Prostate gland (tissue), 2 donors: Measurements from ENCODE around the gene COLEC11. TPM values are rescaled to one million over a fixed set of nuclear protein-coding genes. Genes with fewer than 3 reads are reported as not detected.
"Not testable (repeated sequence)": the region's sequence is repeated elsewhere in the genome, so short reads cannot be mapped to it uniquely, and the experiment has no call there.

ENCODE experiments used
- DNase-seq: peaks from one replicate; pipeline ENCODE4 v3.0.0-alpha.2; 2019; ENCODE audit warnings: low spot score
- H3K27ac ChIP-seq, 2 donors: fragments of 200-600 bp; sonication (generic); 2 replicates each; pipeline ENCODE4 v1.5.1; 2017 to 2019
- H3K27me3 ChIP-seq: fragments of 200-600 bp; sonication (generic); replicated peaks from 2 replicates; pipeline ENCODE4 v1.5.1; 2019; ENCODE audit not compliant: insufficient read depth
- H3K36me3 ChIP-seq, 2 donors: fragments of 200-600 bp; sonication (generic); 1 replicate in 1 of 2; 2 replicates in 1 of 2; pipeline versions ENCODE4 v1.5.1 to v1.8.1; 2017 to 2019
- H3K4me1 ChIP-seq: fragments of 200-600 bp; sonication (generic); replicated peaks from 2 replicates; pipeline ENCODE4 v1.5.1; 2019
- H3K4me3 ChIP-seq, 2 donors: fragments of 200-600 bp; sonication (generic); 2 replicates each; pipeline ENCODE4 v1.5.1; 2017 to 2019
- H3K9me3 ChIP-seq: fragments of 200-600 bp; sonication (generic); 2 replicates; pipeline ENCODE4 v1.5.1; 2017
- POLR2A ChIP-seq: fragments of 450-650 bp; IDR thresholded peaks from one replicate; pipeline ENCODE4 v1.6.1; 2016; ENCODE audit warnings: antibody characterized with exemption, mild to moderate bottlenecking
- POLR2AphosphoS5 ChIP-seq: sonication (generic); formaldehyde crosslinking; IDR thresholded peaks from one replicate; pipeline ENCODE4 v1.6.1; 2017; ENCODE audit warnings: antibody characterized with exemption
- WGBS: methylation state at CpG from one replicate; pipeline ENCODE4 v1.1.5; 2018; 5-methylcytosine and 5-hydroxymethylcytosine counted together
- intact Hi-C: fragments of 100-400 bp; cut with DNase I; formaldehyde crosslinking; loops from one replicate; pipeline ENCODE4 v1.14.2; 2022
- total RNA-seq, 2 donors: library from RNA; depleted of rRNA; stranded (reverse); fragments of >200 nt; gene quantifications; one replicate each; pipeline ENCODE4 v1.1.0, GENCODE V29; 2016
- TF ChIP-seq, protein P1 (sequence below), 4 experiments: fragments of 200-600 bp in 2 of 4; fragments of 450-650 bp in 2 of 4; sonication (generic) in 2 of 4; IDR thresholded peaks; 1 replicate in 3 of 4; 2 replicates in 1 of 4; pipeline ENCODE4 v1.5.1; 2016 to 2019; ENCODE audit warnings: antibody characterized with exemption in 4 of 4, mild to moderate bottlenecking in 2 of 4, moderate library complexity in 2 of 4

Gene COLEC11
- total RNA-seq, 2 donors from 2014 or later, result 2.9 to 10.5 TPM

DNA sequence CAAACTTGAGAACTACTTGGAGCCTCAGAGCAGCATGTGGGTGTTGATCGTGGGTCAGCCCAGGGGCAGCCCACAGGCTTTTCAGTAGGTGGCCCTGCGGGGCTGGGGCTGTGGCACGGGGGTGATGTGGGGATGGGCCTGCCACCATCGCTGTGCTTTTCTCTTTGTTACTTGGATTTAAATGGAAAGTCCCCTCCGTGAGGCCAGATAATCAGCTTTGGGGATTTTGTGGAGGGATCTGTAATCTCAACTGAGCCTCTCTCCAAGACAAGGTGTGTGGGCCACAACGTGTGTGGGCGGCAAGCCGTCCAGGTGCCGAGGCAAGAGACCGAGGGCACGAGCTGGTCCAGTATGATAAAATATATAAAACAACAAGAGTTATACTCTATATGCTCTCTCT is 16.7 kb downstream of the COLEC11 start:
- no peak overlapping the region for H3K4me3 ChIP-seq
- no peaks in the 10 kb centered on the region for H3K27me3 ChIP-seq
- no peaks in the 10 kb centered on the region for H3K36me3 ChIP-seq
- WGBS, result 89% methylated on average over 11 of the region's 11 CpGs
- TF ChIP-seq POLR2A (no peak), POLR2AphosphoS5 (no peak)
- TF ChIP-seq, protein P1, sequence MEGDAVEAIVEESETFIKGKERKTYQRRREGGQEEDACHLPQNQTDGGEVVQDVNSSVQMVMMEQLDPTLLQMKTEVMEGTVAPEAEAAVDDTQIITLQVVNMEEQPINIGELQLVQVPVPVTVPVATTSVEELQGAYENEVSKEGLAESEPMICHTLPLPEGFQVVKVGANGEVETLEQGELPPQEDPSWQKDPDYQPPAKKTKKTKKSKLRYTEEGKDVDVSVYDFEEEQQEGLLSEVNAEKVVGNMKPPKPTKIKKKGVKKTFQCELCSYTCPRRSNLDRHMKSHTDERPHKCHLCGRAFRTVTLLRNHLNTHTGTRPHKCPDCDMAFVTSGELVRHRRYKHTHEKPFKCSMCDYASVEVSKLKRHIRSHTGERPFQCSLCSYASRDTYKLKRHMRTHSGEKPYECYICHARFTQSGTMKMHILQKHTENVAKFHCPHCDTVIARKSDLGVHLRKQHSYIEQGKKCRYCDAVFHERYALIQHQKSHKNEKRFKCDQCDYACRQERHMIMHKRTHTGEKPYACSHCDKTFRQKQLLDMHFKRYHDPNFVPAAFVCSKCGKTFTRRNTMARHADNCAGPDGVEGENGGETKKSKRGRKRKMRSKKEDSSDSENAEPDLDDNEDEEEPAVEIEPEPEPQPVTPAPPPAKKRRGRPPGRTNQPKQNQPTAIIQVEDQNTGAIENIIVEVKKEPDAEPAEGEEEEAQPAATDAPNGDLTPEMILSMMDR (IDR thresholded peaks at IDR 0.05), result no peak
- no peak for DNase-seq
- H3K4me1 ChIP-seq, result no peaks in the 10 kb centered on the region
- intact Hi-C loops, result no loop called here
- H3K27ac ChIP-seq, result no peak overlapping the region
- H3K9me3 ChIP-seq, result no peaks in the 10 kb centered on the region

DNA sequence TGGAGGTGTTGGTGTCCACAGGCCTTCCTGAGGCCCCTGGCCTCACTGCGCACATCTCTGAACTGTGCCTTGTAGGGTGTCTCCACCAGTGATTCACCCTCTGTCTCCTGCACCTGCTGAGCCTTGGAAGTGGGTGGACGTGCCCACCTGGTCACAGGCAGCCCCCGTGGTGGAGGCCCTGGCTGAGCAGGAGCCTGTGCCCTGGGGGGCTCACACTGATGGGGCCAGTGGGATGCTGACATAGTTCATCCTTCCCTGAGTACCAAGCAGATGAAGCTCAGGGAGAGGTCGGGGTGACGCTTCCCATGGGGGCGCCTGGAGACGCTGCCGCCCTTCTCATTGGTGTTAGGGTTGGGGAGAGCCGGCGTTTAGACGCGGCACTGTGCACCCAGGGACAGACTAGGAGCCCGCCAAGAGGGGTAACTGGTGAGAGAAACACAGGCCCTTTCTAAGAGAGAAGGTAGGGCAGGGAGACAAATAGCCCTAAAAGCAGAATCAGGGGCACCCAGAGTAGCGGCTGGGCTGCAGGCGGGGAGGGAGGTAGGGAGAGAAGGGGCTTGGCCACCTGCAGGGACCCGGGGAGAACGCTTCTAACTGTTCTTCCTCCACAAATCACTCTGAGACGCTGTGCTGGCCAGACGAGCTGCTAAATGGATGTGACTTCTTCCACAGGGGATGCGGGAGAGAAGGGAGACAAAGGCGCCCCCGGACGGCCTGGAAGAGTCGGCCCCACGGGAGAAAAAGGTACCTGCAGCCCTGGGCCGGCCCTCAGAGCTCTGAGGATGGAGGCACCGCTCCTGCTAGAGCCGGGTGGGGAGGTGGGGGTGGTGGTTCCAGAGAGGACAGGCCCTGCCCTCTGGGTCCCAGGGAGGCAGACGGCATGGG is 18.0 kb downstream of the COLEC11 start:
- DNase-seq, result no peak

DNA sequence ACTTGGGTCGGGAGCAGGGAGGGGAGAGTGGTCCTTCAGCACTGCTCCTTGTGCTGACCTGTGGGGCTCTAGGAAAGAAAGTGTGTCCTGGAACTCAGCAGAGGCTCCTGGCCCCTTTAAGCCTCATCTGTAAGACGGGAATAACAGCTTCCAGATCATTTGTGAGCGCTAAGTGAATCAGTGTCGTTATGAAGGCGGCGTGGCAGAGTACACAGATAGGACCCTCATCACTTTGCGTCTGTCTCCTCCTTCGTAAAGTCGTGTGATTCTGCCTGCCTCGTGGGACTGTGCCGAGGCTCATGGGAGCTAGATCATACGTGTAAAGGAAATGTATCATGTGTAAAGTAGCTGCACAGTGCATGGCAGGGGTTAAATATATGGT is 18.6 kb downstream of the COLEC11 start:
- no peaks in the 10 kb centered on the region for H3K9me3 ChIP-seq
- no peaks in the 10 kb centered on the region for H3K36me3 ChIP-seq
- H3K27ac ChIP-seq, result no peak overlapping the region
- intact Hi-C loops, result no loop called here
- no peak for DNase-seq
- H3K27me3 ChIP-seq, result no peaks in the 10 kb centered on the region
- H3K4me1 ChIP-seq, result no peaks in the 10 kb centered on the region
- WGBS, result 91% methylated on average over 12 of the region's 12 CpGs
- TF ChIP-seq POLR2AphosphoS5 (no peak), POLR2A (no peak)
- TF ChIP-seq, protein P1 (IDR thresholded peaks at IDR 0.05), result no peak
- H3K4me3 ChIP-seq, result no peak overlapping the region

More for the DNA sequence above, 18.0 kb downstream of the COLEC11 start:
- TF ChIP-seq, protein P1 (IDR thresholded peaks at IDR 0.05), result no peak
- TF ChIP-seq POLR2A (no peak), POLR2AphosphoS5 (no peak)
- Histone ChIP-seq H3K4me3 (no peak overlapping the region), H3K36me3 (no peaks in the 10 kb centered on the region), H3K4me1 (no peaks in the 10 kb centered on the region), H3K27me3 (no peaks in the 10 kb centered on the region), H3K27ac (no peak overlapping the region), H3K9me3 (no peaks in the 10 kb centered on the region)
- intact Hi-C loops, result no loop called here
- 90% methylated on average over 29 of the region's 29 CpGs for WGBS

DNA sequence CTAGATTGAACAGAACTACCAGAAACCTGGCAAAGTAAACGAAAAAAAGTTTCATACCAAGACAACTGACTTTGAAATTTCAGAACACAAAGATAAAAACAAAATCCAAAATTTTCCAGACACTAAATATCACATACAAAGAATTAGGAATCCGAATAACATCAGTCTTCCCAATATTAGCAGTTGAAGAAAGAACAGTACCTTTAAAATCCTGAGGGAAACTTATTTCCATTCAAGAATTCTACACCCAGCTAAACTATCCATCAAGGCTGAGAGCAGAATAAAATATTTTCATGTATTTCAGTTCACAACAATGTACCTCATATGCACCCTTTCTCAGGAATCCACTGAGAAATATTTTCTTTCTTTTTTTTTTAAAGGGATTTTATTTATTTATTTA is 19.8 kb downstream of the COLEC11 start:
- H3K27me3 ChIP-seq, intact Hi-C loops, H3K9me3 ChIP-seq, H3K36me3 ChIP-seq, H3K4me3 ChIP-seq, DNase-seq, H3K4me1 ChIP-seq, H3K27ac ChIP-seq: not testable (repeated sequence)
- 89% methylated on average over 2 of the region's 2 CpGs for WGBS

DNA sequence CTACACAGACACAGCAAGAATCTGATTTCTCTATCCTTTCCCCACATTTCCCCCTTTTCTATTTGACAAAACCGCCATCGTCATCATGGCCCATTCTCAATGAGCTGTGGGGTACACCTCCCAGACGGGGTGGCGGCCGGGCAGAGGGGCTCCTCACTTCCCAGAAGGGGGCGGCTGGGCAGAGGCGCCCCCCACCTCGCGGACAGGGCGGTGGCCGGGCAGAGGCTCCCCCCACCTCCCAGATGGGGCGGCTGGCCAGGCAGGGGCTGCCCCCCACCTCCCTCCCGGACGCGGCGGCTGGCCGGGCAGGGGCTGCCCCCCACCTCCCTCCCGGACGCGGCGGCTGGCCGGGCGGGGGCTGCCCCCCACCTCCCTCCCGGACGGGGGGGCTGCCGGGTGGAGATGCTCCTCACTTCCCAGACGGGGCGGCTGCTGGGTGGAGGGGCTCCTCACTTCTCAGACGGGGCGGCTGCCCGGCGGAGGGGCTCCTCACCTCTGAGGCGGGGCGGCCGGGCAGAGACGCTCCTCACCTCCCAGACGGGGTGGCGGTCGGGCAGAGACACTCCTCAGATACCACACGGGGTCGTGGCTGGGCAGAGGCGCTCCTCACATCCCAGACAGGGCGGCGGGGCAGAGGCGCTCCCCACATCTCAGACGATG is 20.8 kb downstream of the COLEC11 start:
- H3K27ac ChIP-seq, DNase-seq, intact Hi-C loops, H3K9me3 ChIP-seq, H3K27me3 ChIP-seq, H3K36me3 ChIP-seq, H3K4me3 ChIP-seq, H3K4me1 ChIP-seq: not testable (repeated sequence)
- 98% methylated on average over 12 of the region's 46 CpGs for WGBS

DNA sequence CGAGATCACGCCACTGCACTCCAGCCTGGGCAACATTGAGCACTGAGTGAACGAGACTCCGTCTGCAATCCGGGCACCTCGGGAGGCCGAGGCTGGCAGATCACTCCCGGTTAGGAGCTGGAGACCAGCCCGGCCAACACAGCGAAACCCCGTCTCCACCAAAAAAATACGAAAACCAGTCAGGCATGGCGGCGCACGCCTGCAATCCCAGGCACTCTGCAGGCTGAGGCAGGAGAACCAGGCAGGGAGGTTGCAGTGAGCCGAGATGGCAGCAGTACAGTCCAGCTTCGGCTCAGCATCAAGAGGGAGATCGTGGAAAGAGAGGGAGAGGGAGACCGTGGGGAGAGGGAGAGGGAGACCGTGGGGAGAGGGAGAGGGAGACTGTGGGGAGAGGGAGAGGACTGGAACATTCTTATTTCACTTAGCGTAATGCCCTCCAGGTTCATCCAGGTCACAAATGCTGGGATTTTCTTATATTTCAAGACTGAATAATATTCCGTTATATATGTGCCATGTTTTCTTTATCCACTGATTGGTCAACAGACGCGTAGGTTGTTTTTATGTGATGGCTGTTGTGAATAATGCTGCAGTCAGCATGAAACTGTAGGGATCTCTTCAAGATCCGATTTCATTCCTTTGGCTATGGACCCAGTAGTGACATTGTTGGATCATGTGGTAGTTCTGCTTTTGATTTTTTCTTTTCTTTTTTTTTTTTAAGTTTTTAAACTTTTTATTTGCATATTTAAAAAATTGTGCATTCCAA is 21.7 kb downstream of the COLEC11 start:
- intact Hi-C loops, H3K4me3 ChIP-seq: not testable (repeated sequence)

More for the DNA sequence above, 21.7 kb downstream of the COLEC11 start:
- 93% methylated on average over 25 of the region's 25 CpGs for WGBS
- not testable (repeated sequence) for DNase-seq, H3K4me1 ChIP-seq, H3K36me3 ChIP-seq, H3K27ac ChIP-seq, H3K27me3 ChIP-seq, H3K9me3 ChIP-seq
